GM10266 (cell line): ENCODE data around the gene CCDC88B.
"Not testable (repeated sequence)": the region's sequence is repeated elsewhere in the genome, so short reads cannot be mapped to it uniquely, and the experiment has no call there.

Experiments used
- DNase-seq: peaks from one replicate; pipeline ENCODE4 v3.0.0; 2012; ENCODE audit errors: extremely low spot score
- TF ChIP-seq, protein P1 (sequence below): IDR thresholded peaks from 2 replicates; pipeline ENCODE4 v1.5.1; 2012; ENCODE audit warnings: mild to moderate bottlenecking, low read depth; ENCODE audit not compliant: control insufficient read depth, insufficient read depth; ENCODE audit errors: missing control alignments

Gene CCDC88B

DNA sequence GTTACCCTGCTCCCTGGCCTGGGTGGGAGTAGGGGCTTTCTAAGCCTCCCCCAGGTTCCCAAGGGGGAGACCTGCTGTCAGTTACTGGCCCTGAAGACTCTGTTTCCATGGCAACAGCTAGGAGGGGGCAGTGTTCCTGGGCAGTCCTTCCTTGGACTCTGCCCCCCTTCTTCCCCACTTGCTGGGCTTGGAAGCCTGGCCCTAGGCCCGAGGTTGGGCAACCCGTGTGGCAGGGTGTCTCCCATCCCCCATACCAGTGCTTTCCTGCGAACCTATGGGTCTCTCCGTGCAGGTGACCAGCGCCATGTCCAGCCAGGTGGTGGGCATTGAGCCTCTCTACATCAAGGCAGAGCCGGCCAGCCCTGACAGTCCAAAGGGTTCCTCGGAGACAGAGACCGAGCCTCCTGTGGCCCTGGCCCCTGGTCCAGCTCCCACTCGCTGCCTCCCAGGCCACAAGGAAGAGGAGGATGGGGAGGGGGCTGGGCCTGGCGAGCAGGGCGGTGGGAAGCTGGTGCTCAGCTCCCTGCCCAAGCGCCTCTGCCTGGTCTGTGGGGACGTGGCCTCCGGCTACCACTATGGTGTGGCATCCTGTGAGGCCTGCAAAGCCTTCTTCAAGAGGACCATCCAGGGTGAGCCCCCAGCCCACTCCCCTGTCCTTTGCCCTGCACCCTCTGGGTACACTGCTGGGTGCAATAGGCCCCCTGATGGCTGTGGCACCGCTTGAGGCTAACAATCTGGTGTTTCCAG, 33.0 kb upstream of the CCDC88B start:
- no peak for DNase-seq
- TF ChIP-seq, protein P1, sequence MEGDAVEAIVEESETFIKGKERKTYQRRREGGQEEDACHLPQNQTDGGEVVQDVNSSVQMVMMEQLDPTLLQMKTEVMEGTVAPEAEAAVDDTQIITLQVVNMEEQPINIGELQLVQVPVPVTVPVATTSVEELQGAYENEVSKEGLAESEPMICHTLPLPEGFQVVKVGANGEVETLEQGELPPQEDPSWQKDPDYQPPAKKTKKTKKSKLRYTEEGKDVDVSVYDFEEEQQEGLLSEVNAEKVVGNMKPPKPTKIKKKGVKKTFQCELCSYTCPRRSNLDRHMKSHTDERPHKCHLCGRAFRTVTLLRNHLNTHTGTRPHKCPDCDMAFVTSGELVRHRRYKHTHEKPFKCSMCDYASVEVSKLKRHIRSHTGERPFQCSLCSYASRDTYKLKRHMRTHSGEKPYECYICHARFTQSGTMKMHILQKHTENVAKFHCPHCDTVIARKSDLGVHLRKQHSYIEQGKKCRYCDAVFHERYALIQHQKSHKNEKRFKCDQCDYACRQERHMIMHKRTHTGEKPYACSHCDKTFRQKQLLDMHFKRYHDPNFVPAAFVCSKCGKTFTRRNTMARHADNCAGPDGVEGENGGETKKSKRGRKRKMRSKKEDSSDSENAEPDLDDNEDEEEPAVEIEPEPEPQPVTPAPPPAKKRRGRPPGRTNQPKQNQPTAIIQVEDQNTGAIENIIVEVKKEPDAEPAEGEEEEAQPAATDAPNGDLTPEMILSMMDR, result no peak

DNA sequence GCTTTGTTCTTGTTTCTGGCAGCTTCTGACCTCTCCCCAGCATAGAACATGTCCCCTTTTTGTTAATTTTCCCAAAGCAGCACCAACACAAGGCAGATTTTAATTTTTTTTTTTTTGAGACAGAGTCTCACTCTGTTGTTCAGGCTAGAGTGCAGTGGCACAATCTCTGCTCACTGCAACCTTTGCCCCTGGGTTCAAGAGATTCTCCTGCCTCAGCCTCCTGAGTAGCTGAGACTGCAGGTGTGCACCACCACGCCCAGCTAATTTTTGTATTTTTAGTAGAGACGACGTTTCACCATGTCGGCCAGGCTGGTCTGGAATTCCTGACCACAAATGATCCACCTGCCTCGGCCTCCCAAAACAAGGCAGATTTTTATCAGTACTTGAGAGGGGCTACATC, 32.2 kb upstream of the CCDC88B start:
- DNase-seq, result not testable (repeated sequence)

DNA sequence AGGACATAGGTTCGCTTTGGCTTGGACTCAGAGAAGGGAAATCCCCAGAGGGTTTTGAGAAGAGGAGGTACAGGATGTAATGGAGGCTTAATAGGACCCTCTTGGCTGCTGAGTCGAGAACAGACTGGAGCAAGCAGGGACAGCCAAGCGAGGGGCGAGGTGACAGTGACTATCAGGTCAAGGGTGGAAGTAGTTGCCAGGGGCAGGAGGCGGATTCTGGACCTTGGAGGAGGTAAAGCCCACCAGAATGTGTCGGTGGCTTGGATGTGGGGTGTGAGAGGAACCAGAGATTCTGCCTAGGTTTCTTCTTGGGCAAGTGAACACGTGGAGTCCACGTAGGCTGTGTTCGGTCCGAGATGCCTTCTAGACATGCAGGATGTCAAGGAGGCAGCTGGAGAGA, 27.1 kb upstream of the CCDC88B start:
- DNase-seq, result no peak
- TF ChIP-seq, protein P1, result no peak

DNA sequence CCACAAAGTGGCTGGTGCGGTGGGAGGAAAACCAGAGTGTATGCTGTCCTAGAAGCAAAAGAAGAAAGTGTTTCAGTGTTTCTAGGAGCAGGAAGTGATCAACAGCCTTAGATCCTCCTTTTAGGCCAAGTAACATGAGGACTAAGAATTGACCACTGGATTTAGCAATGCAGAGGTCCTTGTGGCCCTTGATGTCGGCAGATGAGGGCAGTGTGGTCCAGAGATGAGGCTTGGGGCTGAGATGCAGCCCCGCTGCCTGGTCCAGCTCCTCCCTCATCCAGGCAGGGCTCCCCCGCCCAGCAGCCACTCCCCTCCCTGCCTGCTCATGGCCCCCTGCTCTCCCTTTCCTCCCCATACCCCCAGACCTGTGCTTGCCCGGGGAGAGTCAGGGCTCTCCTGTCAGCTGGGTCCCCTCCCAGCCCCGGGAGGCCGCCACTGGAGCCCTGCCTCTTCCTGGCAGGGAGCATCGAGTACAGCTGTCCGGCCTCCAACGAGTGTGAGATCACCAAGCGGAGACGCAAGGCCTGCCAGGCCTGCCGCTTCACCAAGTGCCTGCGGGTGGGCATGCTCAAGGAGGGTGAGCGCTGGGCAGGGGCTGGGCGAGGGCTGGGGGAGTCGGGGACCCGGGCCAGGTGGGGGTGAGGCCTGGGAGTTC, 26.4 kb upstream of the CCDC88B start:
- TF ChIP-seq, protein P1, result no peak

DNA sequence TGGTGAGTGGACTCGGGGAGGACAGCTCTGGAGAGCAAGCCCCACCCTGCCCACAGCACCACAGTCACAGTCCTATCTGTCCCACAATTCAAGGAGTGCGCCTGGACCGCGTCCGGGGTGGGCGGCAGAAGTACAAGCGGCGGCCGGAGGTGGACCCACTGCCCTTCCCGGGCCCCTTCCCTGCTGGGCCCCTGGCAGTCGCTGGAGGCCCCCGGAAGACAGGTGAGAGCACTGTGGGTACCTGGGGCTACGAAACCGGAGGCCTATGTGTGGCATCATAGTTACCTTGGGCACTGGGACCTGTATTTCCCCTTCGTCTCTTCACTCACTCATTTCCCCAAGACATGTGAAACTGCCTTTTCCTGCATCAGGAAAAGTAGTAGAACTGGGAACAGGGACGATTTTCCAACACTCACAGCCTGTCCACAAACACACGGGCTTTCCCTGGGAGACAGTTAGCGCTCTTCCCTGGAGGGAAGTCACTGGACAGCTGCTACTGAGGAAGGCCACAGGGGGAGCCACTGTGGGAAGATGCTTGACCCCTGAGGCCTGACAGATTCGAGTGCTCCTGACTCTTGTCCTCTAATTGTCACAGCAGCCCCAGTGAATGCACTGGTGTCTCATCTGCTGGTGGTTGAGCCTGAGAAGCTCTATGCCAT, 25.7 kb upstream of the CCDC88B start:
- no peak for DNase-seq

More for the DNA sequence above, 26.4 kb upstream of the CCDC88B start:
- no peak for DNase-seq

DNA sequence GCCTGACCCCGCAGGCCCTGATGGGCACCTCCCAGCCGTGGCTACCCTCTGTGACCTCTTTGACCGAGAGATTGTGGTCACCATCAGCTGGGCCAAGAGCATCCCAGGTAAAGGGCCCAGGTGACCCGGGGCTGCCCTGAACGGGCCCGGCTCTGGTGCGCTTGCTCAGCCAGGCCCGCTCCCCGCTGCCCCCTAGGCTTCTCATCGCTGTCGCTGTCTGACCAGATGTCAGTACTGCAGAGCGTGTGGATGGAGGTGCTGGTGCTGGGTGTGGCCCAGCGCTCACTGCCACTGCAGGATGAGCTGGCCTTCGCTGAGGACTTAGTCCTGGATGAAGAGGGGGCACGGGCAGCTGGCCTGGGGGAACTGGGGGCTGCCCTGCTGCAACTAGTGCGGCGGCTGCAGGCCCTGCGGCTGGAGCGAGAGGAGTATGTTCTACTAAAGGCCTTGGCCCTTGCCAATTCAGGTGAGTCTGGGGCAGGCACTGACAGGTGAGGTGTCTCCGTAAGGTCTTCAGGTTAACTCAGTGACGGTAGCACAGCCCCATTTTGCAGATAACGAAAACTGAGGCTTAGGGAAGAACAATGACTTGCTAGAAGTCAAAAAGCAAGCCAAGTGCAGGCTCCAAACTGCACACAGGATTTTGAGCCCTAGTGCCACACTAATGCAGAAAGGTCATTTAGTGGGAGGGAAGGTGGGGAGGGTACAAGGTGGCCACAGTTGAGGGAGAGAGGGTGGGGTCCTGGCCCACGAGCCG, 25.0 kb upstream of the CCDC88B start:
- TF ChIP-seq, protein P1, result no peak
- DNase-seq, result no peak

More for the DNA sequence above, 25.7 kb upstream of the CCDC88B start:
- TF ChIP-seq, protein P1, result peak; percentile 22

DNA sequence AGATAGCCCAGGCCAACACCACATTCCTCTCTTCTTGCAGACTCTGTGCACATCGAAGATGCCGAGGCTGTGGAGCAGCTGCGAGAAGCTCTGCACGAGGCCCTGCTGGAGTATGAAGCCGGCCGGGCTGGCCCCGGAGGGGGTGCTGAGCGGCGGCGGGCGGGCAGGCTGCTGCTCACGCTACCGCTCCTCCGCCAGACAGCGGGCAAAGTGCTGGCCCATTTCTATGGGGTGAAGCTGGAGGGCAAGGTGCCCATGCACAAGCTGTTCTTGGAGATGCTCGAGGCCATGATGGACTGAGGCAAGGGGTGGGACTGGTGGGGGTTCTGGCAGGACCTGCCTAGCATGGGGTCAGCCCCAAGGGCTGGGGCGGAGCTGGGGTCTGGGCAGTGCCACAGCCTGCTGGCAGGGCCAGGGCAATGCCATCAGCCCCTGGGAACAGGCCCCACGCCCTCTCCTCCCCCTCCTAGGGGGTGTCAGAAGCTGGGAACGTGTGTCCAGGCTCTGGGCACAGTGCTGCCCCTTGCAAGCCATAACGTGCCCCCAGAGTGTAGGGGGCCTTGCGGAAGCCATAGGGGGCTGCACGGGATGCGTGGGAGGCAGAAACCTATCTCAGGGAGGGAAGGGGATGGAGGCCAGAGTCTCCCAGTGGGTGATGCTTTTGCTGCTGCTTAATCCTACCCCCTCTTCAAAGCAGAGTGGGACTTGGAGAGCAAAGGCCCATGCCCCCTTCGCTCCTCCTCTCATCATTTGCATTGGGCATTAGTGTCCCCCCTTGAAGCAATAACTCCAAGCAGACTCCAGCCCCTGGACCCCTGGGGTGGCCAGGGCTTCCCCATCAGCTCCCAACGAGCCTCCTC, 24.1 kb upstream of the CCDC88B start:
- DNase-seq, result not testable (repeated sequence)
